ENCODE data around the gene CBR3. TPM values are rescaled to one million over a fixed set of nuclear protein-coding genes. Genes with fewer than 3 reads are reported as not detected.

CBR3 gene
- total RNA-seq, 1 experiment from 2014 or later: 1.6 TPM

GRCh38 chr21:36171741-36172331 lies 37.0 kb downstream of the CBR3 start:
- Histone ChIP-seq H3K4me1 (ENCODE audit: control insufficient read depth, insufficient read depth, low read length) (no peaks in the 10 kb centered on the region), H3K9me3 (ENCODE audit: control insufficient read depth, insufficient read depth, low read depth, low read length) (no peaks in the 10 kb centered on the region), H3K27me3 (ENCODE audit: control insufficient read depth, insufficient read depth, low read length) (no peaks in the 10 kb centered on the region), H3K4me3 (ENCODE audit: low read depth in 2 of 2, low read length in 2 of 2) (no peak overlapping the region), H3K27ac (ENCODE audit: low read length) (no peak overlapping the region), H3K36me3 (ENCODE audit: control insufficient read depth, insufficient read depth, low read length) (no peaks in the 10 kb centered on the region)
- ATAC-seq (no peak), DNase-seq (ENCODE audit: low read depth, low spot score) (no peak)
- CTCF ChIA-PET: no interaction called here
- intact Hi-C loops (cut with micrococcal nuclease; ENCODE audit: unreplicated experiment): no loop called here
- in situ Hi-C loops (cut with HindIII; ENCODE audit: low pct_unique_long_range_greater_than_20kb, low sequenced_read_pairs): no loop called here
- BruUV-seq (replicated peaks): no TSS peak
- TF ChIP-seq POLR2AphosphoS5 (IDR thresholded peaks at IDR 0.05; ENCODE audit: low read depth, low read length): no peak
- TF ChIP-seq TCF7L2 (IDR thresholded peaks at IDR 0.05; ENCODE audit: low read depth, low read length): no peak
- no peak for TF ChIP-seq CTCF (IDR thresholded peaks at IDR 0.05)
- TF ChIP-seq REST (IDR thresholded peaks at IDR 0.05; ENCODE audit: insufficient read depth in 1 of 2, low read depth in 2 of 2, low read length in 1 of 2): no peak
- TF ChIP-seq SIN3A (IDR thresholded peaks at IDR 0.05; ENCODE audit: borderline replicate concordance, insufficient read depth, low read depth, low read length): no peak
- POLR2A ChIA-PET: no interaction called here

GRCh38 chr21:36174780-36175179 lies 39.9 kb downstream of the CBR3 start:
- Histone ChIP-seq H3K4me1 (ENCODE audit: control insufficient read depth, insufficient read depth, low read length) (no peaks in the 10 kb centered on the region), H3K27me3 (ENCODE audit: control insufficient read depth, insufficient read depth, low read length) (no peaks in the 10 kb centered on the region), H3K27ac (ENCODE audit: low read length) (no peak overlapping the region), H3K36me3 (ENCODE audit: control insufficient read depth, insufficient read depth, low read length) (no peaks in the 10 kb centered on the region), H3K4me3 (ENCODE audit: low read depth in 2 of 2, low read length in 2 of 2) (no peak overlapping the region), H3K9me3 (ENCODE audit: control insufficient read depth, insufficient read depth, low read depth, low read length) (no peaks in the 10 kb centered on the region)
- BruUV-seq (replicated peaks): no TSS peak
- ATAC-seq (no peak), DNase-seq (ENCODE audit: low read depth, low spot score) (no peak)
- TF ChIP-seq CTCF (IDR thresholded peaks at IDR 0.05) (no peak), TCF7L2 (IDR thresholded peaks at IDR 0.05; ENCODE audit: low read depth, low read length) (no peak), REST (IDR thresholded peaks at IDR 0.05; ENCODE audit: insufficient read depth in 1 of 2, low read depth in 2 of 2, low read length in 1 of 2) (no peak), SIN3A (IDR thresholded peaks at IDR 0.05; ENCODE audit: borderline replicate concordance, insufficient read depth, low read depth, low read length) (no peak), POLR2AphosphoS5 (IDR thresholded peaks at IDR 0.05; ENCODE audit: low read depth, low read length) (no peak)
- ChIA-PET POLR2A (no interaction called here), CTCF (no interaction called here)
- in situ Hi-C loops (cut with HindIII; ENCODE audit: low pct_unique_long_range_greater_than_20kb, low sequenced_read_pairs) (no loop called here), intact Hi-C loops (cut with micrococcal nuclease; ENCODE audit: unreplicated experiment) (no loop called here)
